ENCODE results near the gene BCL10. TPM values are rescaled to one million over a fixed set of nuclear protein-coding genes. Genes with fewer than 3 reads are reported as not detected.

BCL10 gene
- total RNA-seq, 2 donors from 2014 or later = 80.7 to 167 TPM

GRCh38 chr1:85240643-85241042 is 35.8 kb downstream of the BCL10 start:
- no peak overlapping the region for H3K4me3 ChIP-seq
- no peak overlapping the region for H3K27ac ChIP-seq

GRCh38 chr1:85240174-85240601 is 36.2 kb downstream of the BCL10 start:
- H3K27ac ChIP-seq = no peak overlapping the region
- no peaks in the 10 kb centered on the region for H3K9me3 ChIP-seq
- no peaks in the 10 kb centered on the region for H3K36me3 ChIP-seq
- no peak for TF ChIP-seq CTCF (IDR thresholded peaks at IDR 0.05)
- H3K4me1 ChIP-seq = no peaks in the 10 kb centered on the region
- DNase-seq = no peak
- no peaks in the 10 kb centered on the region for H3K27me3 ChIP-seq
- H3K4me3 ChIP-seq = no peak overlapping the region
- H3K9ac ChIP-seq (ENCODE audit: low read depth in 2 of 2, low read length in 2 of 2) = no peak overlapping the region
- intact Hi-C loops (cut with DNase I) = loop anchor here (5.0 kb wide), 1 partner anchor 133 kb away; no protein-coding TSS in a partner anchor

More at GRCh38 chr1:85240643-85241042, 35.8 kb downstream of the BCL10 start:
- TF ChIP-seq CTCF (IDR thresholded peaks at IDR 0.05) = no peak
- Histone ChIP-seq H3K36me3 (no peaks in the 10 kb centered on the region), H3K4me1 (no peaks in the 10 kb centered on the region), H3K9me3 (no peaks in the 10 kb centered on the region), H3K27me3 (no peaks in the 10 kb centered on the region), H3K9ac (ENCODE audit: low read depth in 2 of 2, low read length in 2 of 2) (no peak overlapping the region)
- no peak for DNase-seq
- intact Hi-C loops (cut with DNase I) = loop anchor here (5.0 kb wide), 1 partner anchor 133 kb away; no protein-coding TSS in a partner anchor

DNA sequence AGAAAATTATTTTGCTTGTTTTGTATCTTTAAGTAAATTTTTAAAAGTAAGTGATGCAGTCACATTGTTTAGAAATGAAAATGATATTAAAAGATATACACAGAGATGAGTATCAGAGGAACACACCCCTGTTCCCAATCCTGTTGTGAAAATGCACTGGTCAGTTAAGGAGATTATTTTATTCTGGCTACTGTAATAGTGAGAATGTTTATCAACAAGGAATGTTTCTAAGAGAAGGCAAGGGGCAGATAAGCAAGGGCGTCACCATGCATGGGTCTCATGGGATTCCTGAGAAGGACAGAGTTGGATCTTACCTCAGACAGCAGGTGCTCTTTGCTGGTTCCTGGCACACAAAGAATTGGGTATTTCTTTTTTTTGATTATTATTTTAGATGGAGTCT is 38.8 kb downstream of the BCL10 start:
- Histone ChIP-seq H3K9me3 (no peaks in the 10 kb centered on the region), H3K4me3 (no peak overlapping the region), H3K9ac (ENCODE audit: low read depth in 2 of 2, low read length in 2 of 2) (no peak overlapping the region), H3K27ac (no peak overlapping the region), H3K4me1 (no peaks in the 10 kb centered on the region), H3K27me3 (no peaks in the 10 kb centered on the region), H3K36me3 (no peaks in the 10 kb centered on the region)
- TF ChIP-seq CTCF (IDR thresholded peaks at IDR 0.05) = no peak
- DNase-seq = no peak
- intact Hi-C loops (cut with DNase I) = no loop called here

- Histone ChIP-seq H3K9me3 (no peaks in the 10 kb centered on the region), H3K4me3 (no peak overlapping the region), H3K4me1 (no peaks in the 10 kb centered on the region), H3K27ac (no peak overlapping the region), H3K36me3 (no peaks in the 10 kb centered on the region), H3K27me3 (no peaks in the 10 kb centered on the region), H3K9ac (ENCODE audit: low read depth in 2 of 2, low read length in 2 of 2) (no peak overlapping the region)
- peak; percentile 12 for TF ChIP-seq CTCF (IDR thresholded peaks at IDR 0.05)
- no peak for DNase-seq
- intact Hi-C loops (cut with DNase I) = no loop called here
Measured at GRCh38 chr1:85230305-85230977, 46.0 kb downstream of the BCL10 start.

GRCh38 chr1:85229574-85230097 is 46.8 kb downstream of the BCL10 start:
- Histone ChIP-seq H3K27me3 (no peaks in the 10 kb centered on the region), H3K4me1 (peaks cover 3% of the 10 kb centered on the region), H3K9ac (ENCODE audit: low read depth in 2 of 2, low read length in 2 of 2) (no peak overlapping the region), H3K27ac (no peak overlapping the region), H3K36me3 (no peaks in the 10 kb centered on the region), H3K9me3 (no peaks in the 10 kb centered on the region), H3K4me3 (no peak overlapping the region)
- TF ChIP-seq CTCF (IDR thresholded peaks at IDR 0.05) = no peak
- intact Hi-C loops (cut with DNase I) = no loop called here
- DNase-seq = peak; percentile 45

Measured in colonic mucosa (tissue), 4 donors.